ENCODE data around the gene NTN4.
"Not testable (repeated sequence)": the region's sequence is repeated elsewhere in the genome, so short reads cannot be mapped to it uniquely, and the experiment has no call there.

NTN4 gene

GRCh38 chr12:95756362-95756761 lies 34.2 kb downstream of the NTN4 start:
- Histone ChIP-seq H3K36me3 (ENCODE audit: control insufficient read depth, insufficient read depth, low read length) (no peaks in the 10 kb centered on the region), H3K27me3 (replicated peaks; ENCODE audit: control insufficient read depth, insufficient read depth, low read length) (no peaks in the 10 kb centered on the region; the same call in 1 of the 2 replicates), H3K4me3 (replicated peaks; ENCODE audit: low read depth, low read length) (no peak overlapping the region)
- no peak for TF ChIP-seq CTCF (IDR thresholded peaks at IDR 0.05; ENCODE audit: insufficient read depth, low read length, poor library complexity, severe bottlenecking)
- no peak for DNase-seq (ENCODE audit: extremely low read depth, insufficient read length)

DNA sequence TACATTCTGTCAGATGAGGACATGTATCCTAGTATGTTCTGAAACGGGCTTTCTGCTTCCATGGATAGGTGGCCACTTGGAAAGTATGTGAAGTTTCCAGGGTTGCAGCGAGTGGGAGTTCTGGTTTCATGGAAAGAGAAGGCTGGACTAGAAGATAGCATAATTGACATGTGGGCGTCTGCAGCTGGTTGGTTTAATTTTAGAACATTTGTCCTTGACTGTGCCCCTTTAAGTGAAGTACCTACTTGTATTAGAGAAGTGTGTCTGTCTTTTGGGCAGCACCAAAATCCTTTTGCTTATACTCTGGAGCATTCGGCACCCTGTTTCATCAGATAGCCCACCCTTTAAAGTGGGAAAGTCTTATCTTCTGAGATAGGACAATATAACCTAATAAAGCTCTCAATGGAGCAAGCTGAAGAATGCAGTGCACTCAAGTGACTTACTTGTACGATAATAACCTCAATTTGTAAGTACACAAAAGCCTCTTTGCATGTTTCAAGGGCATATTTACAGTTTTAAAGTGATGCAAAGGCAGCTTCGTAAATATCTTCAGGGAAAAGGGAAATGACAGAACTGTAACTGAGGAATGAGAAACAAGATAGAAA lies 35.2 kb downstream of the NTN4 start:
- Histone ChIP-seq H3K4me3 (replicated peaks; ENCODE audit: low read depth, low read length) (no peak overlapping the region), H3K36me3 (ENCODE audit: control insufficient read depth, insufficient read depth, low read length) (no peaks in the 10 kb centered on the region), H3K27me3 (replicated peaks; ENCODE audit: control insufficient read depth, insufficient read depth, low read length) (no peaks in the 10 kb centered on the region; the same call in 1 of the 2 replicates)
- no peak for TF ChIP-seq CTCF (IDR thresholded peaks at IDR 0.05; ENCODE audit: insufficient read depth, low read length, poor library complexity, severe bottlenecking)
- no peak for DNase-seq (ENCODE audit: extremely low read depth, insufficient read length)

GRCh38 chr12:95746062-95746461 lies 44.5 kb downstream of the NTN4 start:
- not testable (repeated sequence) for H3K27me3 ChIP-seq (replicated peaks; ENCODE audit: control insufficient read depth, insufficient read depth, low read length); H3K4me3 ChIP-seq (replicated peaks; ENCODE audit: low read depth, low read length); H3K36me3 ChIP-seq (ENCODE audit: control insufficient read depth, insufficient read depth, low read length); DNase-seq (ENCODE audit: extremely low read depth, insufficient read length)

DNA sequence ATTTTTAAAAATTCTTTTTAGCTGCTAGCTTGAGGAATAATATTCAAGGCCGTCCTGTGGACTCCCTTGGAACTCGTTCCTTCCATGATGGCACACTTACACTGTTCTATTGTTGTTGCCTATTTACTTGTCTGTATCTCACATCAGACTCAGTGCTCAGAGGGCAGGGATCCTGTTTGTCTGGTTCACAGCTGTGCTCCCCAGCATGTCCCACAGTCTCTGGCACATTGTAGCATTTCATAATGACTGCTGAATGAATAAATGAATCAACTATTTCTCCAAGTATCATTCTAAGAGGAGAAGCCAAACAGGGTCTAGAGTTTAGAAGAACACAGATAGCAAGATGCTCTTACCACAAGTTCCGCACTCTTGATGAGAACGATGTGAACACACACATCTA lies 48.0 kb downstream of the NTN4 start:
- DNase-seq (ENCODE audit: extremely low read depth, insufficient read length) = no peak

GRCh38 chr12:95741635-95742034 lies 48.9 kb downstream of the NTN4 start:
- DNase-seq (ENCODE audit: extremely low read depth, insufficient read length) = no peak
- no peaks in the 10 kb centered on the region for H3K36me3 ChIP-seq (ENCODE audit: control insufficient read depth, insufficient read depth, low read length)
- TF ChIP-seq CTCF (IDR thresholded peaks at IDR 0.05; ENCODE audit: insufficient read depth, low read length, poor library complexity, severe bottlenecking) = no peak

More for the DNA sequence above, 48.0 kb downstream of the NTN4 start:
- H3K27me3 ChIP-seq (replicated peaks; ENCODE audit: control insufficient read depth, insufficient read depth, low read length) = no peaks in the 10 kb centered on the region; the same call in 1 of the 2 replicates
- no peaks in the 10 kb centered on the region for H3K36me3 ChIP-seq (ENCODE audit: control insufficient read depth, insufficient read depth, low read length)
- H3K4me3 ChIP-seq (replicated peaks; ENCODE audit: low read depth, low read length) = no peak overlapping the region
- no peak for TF ChIP-seq CTCF (IDR thresholded peaks at IDR 0.05; ENCODE audit: insufficient read depth, low read length, poor library complexity, severe bottlenecking)

GRCh38 chr12:95740751-95741150 lies 49.8 kb downstream of the NTN4 start:
- Histone ChIP-seq H3K27me3 (replicated peaks; ENCODE audit: control insufficient read depth, insufficient read depth, low read length) (no peaks in the 10 kb centered on the region; the same call in 1 of the 2 replicates), H3K4me3 (replicated peaks; ENCODE audit: low read depth, low read length) (no peak overlapping the region), H3K36me3 (ENCODE audit: control insufficient read depth, insufficient read depth, low read length) (no peaks in the 10 kb centered on the region)
- DNase-seq (ENCODE audit: extremely low read depth, insufficient read length) = no peak
- no peak for TF ChIP-seq CTCF (IDR thresholded peaks at IDR 0.05; ENCODE audit: insufficient read depth, low read length, poor library complexity, severe bottlenecking)

More at GRCh38 chr12:95741635-95742034, 48.9 kb downstream of the NTN4 start:
- Histone ChIP-seq H3K4me3 (replicated peaks; ENCODE audit: low read depth, low read length) (no peak overlapping the region), H3K27me3 (replicated peaks; ENCODE audit: control insufficient read depth, insufficient read depth, low read length) (no peaks in the 10 kb centered on the region; the same call in 1 of the 2 replicates)
